ENCODE data around the gene MTTP. TPM values are rescaled to one million over a fixed set of nuclear protein-coding genes. Genes with fewer than 3 reads are reported as not detected.

MTTP gene
- total and polyA plus RNA-seq, 2 experiments from 2014 or later: 0.08 to 0.14 TPM

DNA sequence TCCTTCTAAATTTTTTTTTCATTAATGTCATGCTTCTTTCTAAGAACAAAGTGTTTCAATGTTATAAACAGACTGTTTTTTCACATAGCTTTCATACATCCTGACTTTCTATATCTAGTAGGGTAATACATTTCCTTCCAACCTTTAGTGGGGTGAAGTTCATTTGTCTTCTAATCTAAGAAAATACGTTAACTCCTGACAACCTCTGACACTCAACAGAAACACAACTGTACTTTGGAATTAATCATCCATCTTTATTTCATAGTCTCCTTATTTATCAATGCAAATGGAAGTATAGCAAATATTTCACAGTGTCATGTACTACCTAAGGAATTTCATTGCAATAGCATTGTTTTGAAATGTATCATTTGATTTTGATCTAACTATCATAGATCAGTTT is 2.7 kb upstream of the MTTP start (continued):
- TF ChIP-seq ZNF114 (CRISPR knock-in tag; IDR thresholded peaks at IDR 0.05) (no peak), EZH2phosphoT487 (IDR thresholded peaks at IDR 0.05; ENCODE audit: unreplicated experiment) (no peak), ZNF331 (CRISPR knock-in tag; IDR thresholded peaks at IDR 0.05; ENCODE audit: low read depth) (no peak), JUNB (IDR thresholded peaks at IDR 0.05; ENCODE audit: unreplicated experiment) (no peak), CREB1 (CRISPR knock-in tag; IDR thresholded peaks at IDR 0.05; ENCODE audit: low read depth) (no peak)
- TF ChIP-seq, protein P1, sequence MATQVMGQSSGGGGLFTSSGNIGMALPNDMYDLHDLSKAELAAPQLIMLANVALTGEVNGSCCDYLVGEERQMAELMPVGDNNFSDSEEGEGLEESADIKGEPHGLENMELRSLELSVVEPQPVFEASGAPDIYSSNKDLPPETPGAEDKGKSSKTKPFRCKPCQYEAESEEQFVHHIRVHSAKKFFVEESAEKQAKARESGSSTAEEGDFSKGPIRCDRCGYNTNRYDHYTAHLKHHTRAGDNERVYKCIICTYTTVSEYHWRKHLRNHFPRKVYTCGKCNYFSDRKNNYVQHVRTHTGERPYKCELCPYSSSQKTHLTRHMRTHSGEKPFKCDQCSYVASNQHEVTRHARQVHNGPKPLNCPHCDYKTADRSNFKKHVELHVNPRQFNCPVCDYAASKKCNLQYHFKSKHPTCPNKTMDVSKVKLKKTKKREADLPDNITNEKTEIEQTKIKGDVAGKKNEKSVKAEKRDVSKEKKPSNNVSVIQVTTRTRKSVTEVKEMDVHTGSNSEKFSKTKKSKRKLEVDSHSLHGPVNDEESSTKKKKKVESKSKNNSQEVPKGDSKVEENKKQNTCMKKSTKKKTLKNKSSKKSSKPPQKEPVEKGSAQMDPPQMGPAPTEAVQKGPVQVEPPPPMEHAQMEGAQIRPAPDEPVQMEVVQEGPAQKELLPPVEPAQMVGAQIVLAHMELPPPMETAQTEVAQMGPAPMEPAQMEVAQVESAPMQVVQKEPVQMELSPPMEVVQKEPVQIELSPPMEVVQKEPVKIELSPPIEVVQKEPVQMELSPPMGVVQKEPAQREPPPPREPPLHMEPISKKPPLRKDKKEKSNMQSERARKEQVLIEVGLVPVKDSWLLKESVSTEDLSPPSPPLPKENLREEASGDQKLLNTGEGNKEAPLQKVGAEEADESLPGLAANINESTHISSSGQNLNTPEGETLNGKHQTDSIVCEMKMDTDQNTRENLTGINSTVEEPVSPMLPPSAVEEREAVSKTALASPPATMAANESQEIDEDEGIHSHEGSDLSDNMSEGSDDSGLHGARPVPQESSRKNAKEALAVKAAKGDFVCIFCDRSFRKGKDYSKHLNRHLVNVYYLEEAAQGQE (IDR thresholded peaks at IDR 0.05; ENCODE audit: unreplicated experiment): no peak

DNA sequence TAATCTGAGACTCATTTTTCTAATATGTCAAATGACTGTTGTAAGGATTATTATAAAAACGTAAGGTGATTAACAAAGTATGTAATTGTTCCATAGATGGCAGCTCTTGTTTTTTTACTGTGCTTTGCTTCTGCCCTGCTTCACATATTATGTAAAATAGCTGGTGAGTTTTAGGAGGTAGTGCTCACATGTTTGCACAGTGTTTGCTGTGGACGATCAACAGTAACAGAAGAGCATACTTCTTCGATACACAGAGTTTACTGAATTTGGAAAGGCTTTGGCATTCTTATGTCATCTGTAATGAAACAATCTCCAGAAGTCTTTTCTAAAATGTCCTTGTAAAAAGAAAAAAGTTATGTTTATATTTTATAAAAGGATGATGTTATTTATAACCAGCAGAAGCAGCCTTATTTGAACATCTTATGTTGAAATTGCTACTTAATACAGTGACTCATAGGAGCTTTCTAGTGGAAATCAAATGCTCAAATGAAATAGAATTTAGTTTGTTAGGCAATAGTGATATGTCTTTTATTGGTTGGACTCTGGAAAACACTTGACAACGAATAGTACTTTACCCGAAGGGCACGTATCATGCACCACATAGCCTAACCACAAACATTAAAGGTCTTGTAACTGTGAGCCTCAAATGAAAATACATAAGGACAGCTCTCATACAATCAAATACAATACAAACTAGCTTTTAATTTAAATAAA is 1.9 kb upstream of the MTTP start:
- Histone ChIP-seq H3F3A (replicated peaks; ENCODE audit: low read depth) (no peaks in the 10 kb centered on the region), H3K36me3 (ENCODE audit: insufficient read depth) (no peaks in the 10 kb centered on the region), H3K27me3 (ENCODE audit: insufficient read depth) (no peaks in the 10 kb centered on the region), H3K4me1 (ENCODE audit: insufficient read depth) (peaks cover 9% of the 10 kb centered on the region; the same call in 1 of the 2 replicates), H3K4me3 (no peak overlapping the region), H3K9me2 (ENCODE audit: insufficient read depth) (no peaks in the 10 kb centered on the region), H3K4me2 (no peak overlapping the region), H3K79me2 (replicated peaks; ENCODE audit: insufficient read depth) (no peaks in the 10 kb centered on the region), H3K27ac (ENCODE audit: low read depth) (no peak overlapping the region), H2AFZ (no peak overlapping the region), H4K20me1 (replicated peaks; ENCODE audit: insufficient read depth) (no peaks in the 10 kb centered on the region)
- H3K4me1 Mint-ChIP-seq: peaks cover 9% of the 10 kb centered on the region
- no peaks in the 10 kb centered on the region for H3K9me3 Mint-ChIP-seq
- no peak overlapping the region for H3K27ac Mint-ChIP-seq
- DNase-seq (ENCODE audit: low spot score): no peak
- no peaks in the 10 kb centered on the region for H3K27me3 Mint-ChIP-seq (ENCODE audit: insufficient read depth, low read depth, poor library complexity)
- H3K36me3 Mint-ChIP-seq (ENCODE audit: low read depth): no peaks in the 10 kb centered on the region
- no peak overlapping the region for H3K4me3 Mint-ChIP-seq
- ATAC-seq: no peak
- TF ChIP-seq, protein P2, sequence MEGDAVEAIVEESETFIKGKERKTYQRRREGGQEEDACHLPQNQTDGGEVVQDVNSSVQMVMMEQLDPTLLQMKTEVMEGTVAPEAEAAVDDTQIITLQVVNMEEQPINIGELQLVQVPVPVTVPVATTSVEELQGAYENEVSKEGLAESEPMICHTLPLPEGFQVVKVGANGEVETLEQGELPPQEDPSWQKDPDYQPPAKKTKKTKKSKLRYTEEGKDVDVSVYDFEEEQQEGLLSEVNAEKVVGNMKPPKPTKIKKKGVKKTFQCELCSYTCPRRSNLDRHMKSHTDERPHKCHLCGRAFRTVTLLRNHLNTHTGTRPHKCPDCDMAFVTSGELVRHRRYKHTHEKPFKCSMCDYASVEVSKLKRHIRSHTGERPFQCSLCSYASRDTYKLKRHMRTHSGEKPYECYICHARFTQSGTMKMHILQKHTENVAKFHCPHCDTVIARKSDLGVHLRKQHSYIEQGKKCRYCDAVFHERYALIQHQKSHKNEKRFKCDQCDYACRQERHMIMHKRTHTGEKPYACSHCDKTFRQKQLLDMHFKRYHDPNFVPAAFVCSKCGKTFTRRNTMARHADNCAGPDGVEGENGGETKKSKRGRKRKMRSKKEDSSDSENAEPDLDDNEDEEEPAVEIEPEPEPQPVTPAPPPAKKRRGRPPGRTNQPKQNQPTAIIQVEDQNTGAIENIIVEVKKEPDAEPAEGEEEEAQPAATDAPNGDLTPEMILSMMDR (conservative IDR thresholded peaks at IDR 0.05; ENCODE audit: low read depth in 2 of 2): no peak
- TF ChIP-seq NANOG (IDR thresholded peaks at IDR 0.05; ENCODE audit: borderline replicate concordance): no peak
- TF ChIP-seq EZH2phosphoT487 (IDR thresholded peaks at IDR 0.05; ENCODE audit: unreplicated experiment): no peak
- TF ChIP-seq, protein P3, sequence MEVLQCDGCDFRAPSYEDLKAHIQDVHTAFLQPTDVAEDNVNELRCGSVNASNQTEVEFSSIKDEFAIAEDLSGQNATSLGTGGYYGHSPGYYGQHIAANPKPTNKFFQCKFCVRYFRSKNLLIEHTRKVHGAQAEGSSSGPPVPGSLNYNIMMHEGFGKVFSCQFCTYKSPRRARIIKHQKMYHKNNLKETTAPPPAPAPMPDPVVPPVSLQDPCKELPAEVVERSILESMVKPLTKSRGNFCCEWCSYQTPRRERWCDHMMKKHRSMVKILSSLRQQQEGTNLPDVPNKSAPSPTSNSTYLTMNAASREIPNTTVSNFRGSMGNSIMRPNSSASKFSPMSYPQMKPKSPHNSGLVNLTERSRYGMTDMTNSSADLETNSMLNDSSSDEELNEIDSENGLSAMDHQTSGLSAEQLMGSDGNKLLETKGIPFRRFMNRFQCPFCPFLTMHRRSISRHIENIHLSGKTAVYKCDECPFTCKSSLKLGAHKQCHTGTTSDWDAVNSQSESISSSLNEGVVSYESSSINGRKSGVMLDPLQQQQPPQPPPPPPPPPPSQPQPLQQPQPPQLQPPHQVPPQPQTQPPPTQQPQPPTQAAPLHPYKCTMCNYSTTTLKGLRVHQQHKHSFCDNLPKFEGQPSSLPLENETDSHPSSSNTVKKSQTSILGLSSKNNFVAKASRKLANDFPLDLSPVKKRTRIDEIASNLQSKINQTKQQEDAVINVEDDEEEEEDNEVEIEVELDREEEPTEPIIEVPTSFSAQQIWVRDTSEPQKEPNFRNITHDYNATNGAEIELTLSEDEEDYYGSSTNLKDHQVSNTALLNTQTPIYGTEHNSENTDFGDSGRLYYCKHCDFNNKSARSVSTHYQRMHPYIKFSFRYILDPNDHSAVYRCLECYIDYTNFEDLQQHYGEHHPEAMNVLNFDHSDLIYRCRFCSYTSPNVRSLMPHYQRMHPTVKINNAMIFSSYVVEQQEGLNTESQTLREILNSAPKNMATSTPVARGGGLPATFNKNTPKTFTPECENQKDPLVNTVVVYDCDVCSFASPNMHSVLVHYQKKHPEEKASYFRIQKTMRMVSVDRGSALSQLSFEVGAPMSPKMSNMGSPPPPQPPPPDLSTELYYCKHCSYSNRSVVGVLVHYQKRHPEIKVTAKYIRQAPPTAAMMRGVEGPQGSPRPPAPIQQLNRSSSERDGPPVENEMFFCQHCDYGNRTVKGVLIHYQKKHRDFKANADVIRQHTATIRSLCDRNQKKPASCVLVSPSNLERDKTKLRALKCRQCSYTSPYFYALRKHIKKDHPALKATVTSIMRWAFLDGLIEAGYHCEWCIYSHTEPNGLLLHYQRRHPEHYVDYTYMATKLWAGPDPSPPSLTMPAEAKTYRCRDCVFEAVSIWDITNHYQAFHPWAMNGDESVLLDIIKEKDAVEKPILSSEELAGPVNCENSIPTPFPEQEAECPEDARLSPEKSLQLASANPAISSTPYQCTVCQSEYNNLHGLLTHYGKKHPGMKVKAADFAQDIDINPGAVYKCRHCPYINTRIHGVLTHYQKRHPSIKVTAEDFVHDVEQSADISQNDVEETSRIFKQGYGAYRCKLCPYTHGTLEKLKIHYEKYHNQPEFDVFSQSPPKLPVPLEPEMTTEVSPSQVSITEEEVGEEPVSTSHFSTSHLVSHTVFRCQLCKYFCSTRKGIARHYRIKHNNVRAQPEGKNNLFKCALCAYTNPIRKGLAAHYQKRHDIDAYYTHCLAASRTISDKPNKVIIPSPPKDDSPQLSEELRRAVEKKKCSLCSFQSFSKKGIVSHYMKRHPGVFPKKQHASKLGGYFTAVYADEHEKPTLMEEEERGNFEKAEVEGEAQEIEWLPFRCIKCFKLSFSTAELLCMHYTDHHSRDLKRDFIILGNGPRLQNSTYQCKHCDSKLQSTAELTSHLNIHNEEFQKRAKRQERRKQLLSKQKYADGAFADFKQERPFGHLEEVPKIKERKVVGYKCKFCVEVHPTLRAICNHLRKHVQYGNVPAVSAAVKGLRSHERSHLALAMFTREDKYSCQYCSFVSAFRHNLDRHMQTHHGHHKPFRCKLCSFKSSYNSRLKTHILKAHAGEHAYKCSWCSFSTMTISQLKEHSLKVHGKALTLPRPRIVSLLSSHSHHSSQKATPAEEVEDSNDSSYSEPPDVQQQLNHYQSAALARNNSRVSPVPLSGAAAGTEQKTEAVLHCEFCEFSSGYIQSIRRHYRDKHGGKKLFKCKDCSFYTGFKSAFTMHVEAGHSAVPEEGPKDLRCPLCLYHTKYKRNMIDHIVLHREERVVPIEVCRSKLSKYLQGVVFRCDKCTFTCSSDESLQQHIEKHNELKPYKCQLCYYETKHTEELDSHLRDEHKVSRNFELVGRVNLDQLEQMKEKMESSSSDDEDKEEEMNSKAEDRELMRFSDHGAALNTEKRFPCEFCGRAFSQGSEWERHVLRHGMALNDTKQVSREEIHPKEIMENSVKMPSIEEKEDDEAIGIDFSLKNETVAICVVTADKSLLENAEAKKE (CRISPR knock-in tag; IDR thresholded peaks at IDR 0.05): no peak
- TF ChIP-seq JUNB (IDR thresholded peaks at IDR 0.05; ENCODE audit: unreplicated experiment): no peak
